ENCODE measurements around the gene RHOH.

DNA sequence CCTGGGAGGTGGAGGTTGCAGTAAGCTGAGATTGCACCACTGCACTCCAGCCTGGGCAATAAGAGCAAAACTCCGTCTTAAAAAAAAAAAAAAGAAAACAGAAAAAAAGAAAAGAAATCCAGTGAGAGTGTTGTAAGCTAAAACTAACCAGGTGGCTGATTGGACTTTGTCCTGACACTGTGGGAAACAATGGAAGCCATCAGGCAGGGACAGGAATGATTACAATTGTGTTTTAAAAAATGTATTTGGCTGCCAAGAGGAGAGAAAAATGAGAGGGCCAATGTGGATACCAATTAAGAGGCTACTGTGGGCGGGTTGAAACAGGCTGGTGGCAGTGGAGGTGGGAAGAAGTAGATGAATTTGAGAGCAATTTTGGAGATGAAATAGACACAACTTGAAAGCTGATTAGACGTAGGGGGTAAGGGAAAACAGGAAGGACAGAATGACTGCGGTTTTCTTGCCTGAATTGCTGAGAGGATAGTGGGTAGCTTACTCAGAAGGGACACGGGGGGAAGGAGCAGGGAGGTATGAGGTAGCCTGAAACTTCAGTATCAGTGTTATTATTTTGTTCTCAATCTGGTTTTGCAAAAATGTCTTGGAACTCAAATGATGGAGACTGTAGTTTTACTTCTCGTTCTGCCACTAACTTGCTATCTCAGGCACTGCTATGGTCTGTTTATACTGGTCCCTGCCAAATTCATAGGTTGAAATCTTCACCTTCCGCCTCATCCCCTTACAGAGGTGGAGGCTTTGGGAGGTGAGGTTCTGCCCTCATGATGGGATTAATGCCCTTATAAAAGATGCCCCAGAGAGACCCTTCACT is 92.7 kb downstream of the RHOH start:
- TF ChIP-seq GATA2 (IDR thresholded peaks at IDR 0.05; ENCODE audit: low read depth, low read length): no peak
- TF ChIP-seq GATA3 (IDR thresholded peaks at IDR 0.05; ENCODE audit: low read depth, low read length): no peak
